Measurements from ENCODE around the gene PTGIS. TPM values are rescaled to one million over a fixed set of nuclear protein-coding genes. Genes with fewer than 3 reads are reported as not detected.

The PTGIS gene
- polyA plus RNA-seq, 3 donors, result not detected

DNA sequence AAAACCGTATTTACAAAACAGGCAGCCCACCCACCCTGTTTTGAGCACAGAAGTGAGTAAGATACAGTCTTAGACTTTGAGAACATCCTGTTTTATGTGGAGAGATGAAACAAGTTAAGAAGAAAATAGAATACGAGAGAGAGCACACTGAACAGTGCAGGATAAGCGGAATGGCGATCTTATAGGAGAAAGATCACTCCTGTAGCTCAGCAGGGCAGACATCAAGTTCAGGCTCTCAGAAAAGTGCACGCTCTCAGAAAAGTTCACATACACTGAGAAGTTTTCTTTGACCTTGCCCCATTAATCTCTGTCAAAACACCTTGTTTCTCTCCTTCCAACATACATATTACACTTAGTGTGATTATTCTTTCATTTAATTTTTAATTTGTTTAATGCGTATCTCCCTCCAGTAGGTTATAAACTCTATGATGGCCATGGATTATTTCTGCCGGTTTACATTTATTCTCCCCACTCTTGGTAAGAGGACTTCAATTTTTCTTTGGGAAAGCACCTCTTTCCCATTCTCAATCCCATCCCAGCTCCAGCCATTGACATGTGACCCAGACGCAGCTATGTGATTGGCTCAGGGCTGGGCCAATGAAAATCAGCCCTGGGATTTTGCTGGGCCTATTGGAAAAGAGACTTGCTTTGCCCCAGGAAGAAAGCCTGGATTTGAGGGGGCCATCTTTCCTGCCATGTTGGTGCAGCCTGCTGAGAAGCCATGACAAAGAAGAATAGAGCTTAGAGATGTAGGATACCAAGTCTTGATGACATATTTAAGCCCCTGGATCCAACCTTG lies 101.6 kb downstream of the PTGIS start:
- peaks cover 10 to 20% (median 11%) of the 10 kb centered on the region in 3 donors for H3K27me3 Mint-ChIP-seq (ENCODE audit: low read depth in 3 of 3)

DNA sequence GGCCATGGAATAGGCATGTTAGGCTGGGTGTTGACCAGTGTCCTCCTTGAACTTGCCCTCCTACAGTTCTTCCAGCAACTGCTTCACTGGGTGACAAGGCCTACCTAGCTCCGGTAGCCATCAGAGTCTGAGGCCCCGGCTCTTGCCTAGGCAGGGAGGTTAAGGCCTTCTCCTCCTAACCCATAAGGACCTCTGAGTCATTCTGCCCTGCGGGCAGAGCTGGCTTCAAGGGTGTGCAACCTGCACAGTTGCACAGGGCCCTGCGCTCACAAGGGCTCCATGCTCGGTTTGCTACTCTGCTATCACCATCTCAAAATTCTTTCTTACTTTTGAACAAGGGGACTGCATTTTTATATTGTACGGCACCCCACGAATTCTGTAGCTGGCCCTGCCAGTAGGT lies 103.4 kb downstream of the PTGIS start:
- TF ChIP-seq, protein P1, sequence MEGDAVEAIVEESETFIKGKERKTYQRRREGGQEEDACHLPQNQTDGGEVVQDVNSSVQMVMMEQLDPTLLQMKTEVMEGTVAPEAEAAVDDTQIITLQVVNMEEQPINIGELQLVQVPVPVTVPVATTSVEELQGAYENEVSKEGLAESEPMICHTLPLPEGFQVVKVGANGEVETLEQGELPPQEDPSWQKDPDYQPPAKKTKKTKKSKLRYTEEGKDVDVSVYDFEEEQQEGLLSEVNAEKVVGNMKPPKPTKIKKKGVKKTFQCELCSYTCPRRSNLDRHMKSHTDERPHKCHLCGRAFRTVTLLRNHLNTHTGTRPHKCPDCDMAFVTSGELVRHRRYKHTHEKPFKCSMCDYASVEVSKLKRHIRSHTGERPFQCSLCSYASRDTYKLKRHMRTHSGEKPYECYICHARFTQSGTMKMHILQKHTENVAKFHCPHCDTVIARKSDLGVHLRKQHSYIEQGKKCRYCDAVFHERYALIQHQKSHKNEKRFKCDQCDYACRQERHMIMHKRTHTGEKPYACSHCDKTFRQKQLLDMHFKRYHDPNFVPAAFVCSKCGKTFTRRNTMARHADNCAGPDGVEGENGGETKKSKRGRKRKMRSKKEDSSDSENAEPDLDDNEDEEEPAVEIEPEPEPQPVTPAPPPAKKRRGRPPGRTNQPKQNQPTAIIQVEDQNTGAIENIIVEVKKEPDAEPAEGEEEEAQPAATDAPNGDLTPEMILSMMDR (IDR thresholded peaks at IDR 0.05), result no peak
- no peak overlapping the region for H3K9ac ChIP-seq (ENCODE audit: insufficient read depth, low read length, poor library complexity, severe bottlenecking)
- H3K36me3 Mint-ChIP-seq, result no peaks in the 10 kb centered on the region
- no peak overlapping the region for H3K4me3 Mint-ChIP-seq
- H3K27ac Mint-ChIP-seq, result no peak overlapping the region
- peaks cover 0 to 2% (median 0%) of the 10 kb centered on the region in 7 donors for H3K9me3 Mint-ChIP-seq
- no peak overlapping the region for H3K27ac ChIP-seq (ENCODE audit: low read depth in 1 of 2, low read length in 2 of 2)
- 92% methylated on average over 5 of the region's 7 CpGs for WGBS (ENCODE audit: insufficient coverage)
- H3K27me3 ChIP-seq (ENCODE audit: control insufficient read depth in 2 of 2, insufficient read depth in 2 of 2, low read length in 2 of 2), result peaks cover 0 to 2% of the 10 kb centered on the region in 2 donors
- no peaks in the 10 kb centered on the region for H3K36me3 ChIP-seq (replicated peaks in 1 of 2; ENCODE audit: control insufficient read depth in 1 of 2, insufficient read depth in 2 of 2, low read length in 2 of 2)
- no peaks in the 10 kb centered on the region for H4K20me1 ChIP-seq (ENCODE audit: insufficient read depth, low read length)
- H3K4me2 ChIP-seq (replicated peaks; ENCODE audit: extremely low read depth, low read length, poor library complexity, severe bottlenecking), result no peak overlapping the region
- no peak overlapping the region for H2AFZ ChIP-seq (ENCODE audit: insufficient read depth, low read depth, low read length, poor library complexity, severe bottlenecking)
- no peak for DNase-seq
- H3K4me3 ChIP-seq (replicated peaks in 1 of 3; ENCODE audit: low read depth in 2 of 3, low read length in 3 of 3), result no peak overlapping the region
- no peaks in the 10 kb centered on the region for H3K4me1 Mint-ChIP-seq
- H3K4me1 ChIP-seq (ENCODE audit: control insufficient read depth in 1 of 2, insufficient read depth in 2 of 2, low read length in 2 of 2), result no peaks in the 10 kb centered on the region
- intact Hi-C loops (cut with micrococcal nuclease), result no loop called here
- peaks cover 5 to 19% (median 9%) of the 10 kb centered on the region in 3 donors for H3K27me3 Mint-ChIP-seq (ENCODE audit: low read depth in 3 of 3)
- H3K79me2 ChIP-seq (ENCODE audit: insufficient read depth, low read length), result no peaks in the 10 kb centered on the region
- no peaks in the 10 kb centered on the region for H3K9me3 ChIP-seq (replicated peaks in 1 of 2; ENCODE audit: control insufficient read depth in 1 of 2, insufficient read depth in 1 of 2, low read length in 2 of 2)

More for the DNA sequence above, 101.6 kb downstream of the PTGIS start:
- TF ChIP-seq, protein P1 (IDR thresholded peaks at IDR 0.05), result no peak
- Histone ChIP-seq H3K4me3 (replicated peaks in 1 of 3; ENCODE audit: low read depth in 2 of 3, low read length in 3 of 3) (no peak overlapping the region), H3K9ac (ENCODE audit: insufficient read depth, low read length, poor library complexity, severe bottlenecking) (no peak overlapping the region), H3K27ac (ENCODE audit: low read depth in 1 of 2, low read length in 2 of 2) (no peak overlapping the region), H4K20me1 (ENCODE audit: insufficient read depth, low read length) (no peaks in the 10 kb centered on the region), H2AFZ (ENCODE audit: insufficient read depth, low read depth, low read length, poor library complexity, severe bottlenecking) (no peak overlapping the region), H3K9me3 (replicated peaks in 1 of 2; ENCODE audit: control insufficient read depth in 1 of 2, insufficient read depth in 1 of 2, low read length in 2 of 2) (no peaks in the 10 kb centered on the region), H3K27me3 (ENCODE audit: control insufficient read depth in 2 of 2, insufficient read depth in 2 of 2, low read length in 2 of 2) (peaks cover 0 to 6% of the 10 kb centered on the region in 2 donors), H3K79me2 (ENCODE audit: insufficient read depth, low read length) (no peaks in the 10 kb centered on the region), H3K4me2 (replicated peaks; ENCODE audit: extremely low read depth, low read length, poor library complexity, severe bottlenecking) (no peak overlapping the region), H3K4me1 (ENCODE audit: control insufficient read depth in 1 of 2, insufficient read depth in 2 of 2, low read length in 2 of 2) (no peaks in the 10 kb centered on the region), H3K36me3 (replicated peaks in 1 of 2; ENCODE audit: control insufficient read depth in 1 of 2, insufficient read depth in 2 of 2, low read length in 2 of 2) (no peaks in the 10 kb centered on the region)
- H3K9me3 Mint-ChIP-seq, result peaks cover 0 to 2% (median 0%) of the 10 kb centered on the region in 7 donors
- H3K4me1 Mint-ChIP-seq, result no peaks in the 10 kb centered on the region
- H3K36me3 Mint-ChIP-seq, result no peaks in the 10 kb centered on the region
- H3K4me3 Mint-ChIP-seq, result no peak overlapping the region
- WGBS (ENCODE audit: insufficient coverage), result 100% methylated on average over 4 of the region's 8 CpGs
- intact Hi-C loops (cut with micrococcal nuclease), result no loop called here
- no peak overlapping the region for H3K27ac Mint-ChIP-seq
- DNase-seq, result no peak
